Erythroblast (primary cell): ENCODE measurements around the gene TNFSF12.
A peak's percentile ranks its signal among the peaks of the same experiment; 100 is the strongest.

Experiments used
- DNase-seq, 2 experiments: peaks; one replicate each; lab custom pipeline; 2025; lab: John Stamatoyannopoulos, UW
- GATA1 ChIP-seq: IDR thresholded peaks from 2 replicates; pipeline ENCODE4 v1.6.1; 2011; ENCODE audit warnings: low read depth, mild to moderate bottlenecking, control low read depth, low read length, moderate library complexity
- POLR2A ChIP-seq: IDR thresholded peaks from 2 replicates; pipeline ENCODE4 v1.6.1; 2011; ENCODE audit warnings: mild to moderate bottlenecking, low read length

Gene TNFSF12

GRCh38 chr17:7515911-7516610 is 32.8 kb upstream of the TNFSF12 start:
- DNase-seq: no peak
- TF ChIP-seq POLR2A: no peak

GRCh38 chr17:7523033-7523432 is 25.8 kb upstream of the TNFSF12 start:
- peak; percentile 74 to 80 for DNase-seq
- no peak for TF ChIP-seq POLR2A
- TF ChIP-seq GATA1: no peak

GRCh38 chr17:7528842-7529241 is 20.0 kb upstream of the TNFSF12 start:
- DNase-seq: no peak
- TF ChIP-seq POLR2A: no peak
- no peak for TF ChIP-seq GATA1

- DNase-seq: no peak
- TF ChIP-seq POLR2A (no peak), GATA1 (no peak)
These were observed 18.6 kb upstream of the TNFSF12 start for GRCh38 chr17:7530023-7530900.

- TF ChIP-seq GATA1 (no peak), POLR2A (no peak)
- no peak for DNase-seq
These were observed 10.8 kb upstream of the TNFSF12 start for GRCh38 chr17:7538050-7538449.

- TF ChIP-seq POLR2A (no peak), GATA1 (no peak)
- no peak for DNase-seq
These were observed 9.8 kb upstream of the TNFSF12 start for GRCh38 chr17:7538891-7539545.

- DNase-seq: no peak
- no peak for TF ChIP-seq GATA1
- no peak for TF ChIP-seq POLR2A
These were observed 7.7 kb upstream of the TNFSF12 start for GRCh38 chr17:7541074-7541621.

GRCh38 chr17:7544911-7545310 is 3.9 kb upstream of the TNFSF12 start:
- TF ChIP-seq POLR2A (no peak), GATA1 (no peak)
- DNase-seq: no peak

- TF ChIP-seq POLR2A (no peak), GATA1 (no peak)
- DNase-seq: no peak
These were observed 670 bp downstream of the TNFSF12 start for GRCh38 chr17:7549401-7550055.

DNA sequence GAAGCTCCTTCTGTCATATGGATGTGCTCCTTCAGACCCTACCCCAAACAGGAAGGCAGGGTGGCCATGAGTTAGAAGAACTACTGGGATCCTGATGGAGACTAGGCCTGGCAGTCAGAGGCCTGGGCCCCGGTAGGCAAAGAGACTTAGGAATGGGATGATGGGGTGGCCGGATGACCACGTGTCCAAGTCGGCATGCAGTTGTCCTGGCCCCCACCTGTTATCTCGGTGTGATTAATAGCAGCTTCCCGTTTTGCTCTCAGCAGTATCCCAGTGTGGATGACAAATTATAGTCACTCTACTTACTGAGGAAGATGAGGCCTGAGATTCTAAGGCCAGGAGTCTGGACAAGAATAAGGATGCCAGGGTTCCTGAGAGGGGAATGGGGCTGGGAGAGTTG is 1.5 kb downstream of the TNFSF12 start:
- DNase-seq: no peak
- TF ChIP-seq GATA1 (no peak), POLR2A (no peak)

- no peak for DNase-seq
- TF ChIP-seq GATA1 (no peak), POLR2A (no peak)
These were observed 2.5 kb downstream of the TNFSF12 start for GRCh38 chr17:7551396-7551795.

DNA sequence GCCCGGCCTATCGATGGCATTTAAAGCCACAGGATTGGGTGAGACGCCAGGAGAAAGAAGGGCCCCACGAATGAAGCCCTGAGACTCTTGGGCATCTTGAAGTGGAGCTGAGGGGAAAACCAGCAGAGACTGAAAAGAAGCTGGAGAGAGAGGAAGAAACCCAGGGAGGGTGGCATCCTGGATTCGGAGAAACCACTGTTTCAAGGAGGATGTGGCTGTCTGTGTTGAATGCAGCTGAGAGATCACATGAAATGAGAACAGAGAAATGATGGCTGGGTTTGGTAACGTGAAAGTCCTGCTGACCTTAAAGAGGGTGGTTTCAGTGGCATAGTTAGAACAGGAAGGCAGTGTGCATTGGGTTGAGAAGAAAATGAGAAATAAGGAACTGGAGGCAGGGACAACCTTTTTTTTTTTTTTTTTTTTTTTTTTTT is 3.8 kb downstream of the TNFSF12 start:
- no peak for TF ChIP-seq GATA1
- TF ChIP-seq POLR2A: no peak
- DNase-seq: no peak

- peak; percentile 40 to 86 for DNase-seq
- TF ChIP-seq POLR2A (no peak), GATA1 (no peak)
These were observed 4.5 kb downstream of the TNFSF12 start for GRCh38 chr17:7553356-7553755.
